ENCODE measurements around the gene MCM6.
"Not testable (repeated sequence)": the region's sequence is repeated elsewhere in the genome, so short reads cannot be mapped to it uniquely, and the experiment has no call there.

MCM6 gene

GRCh38 chr2:135818937-135819610, 57.2 kb downstream of the MCM6 start:
- peak; percentile 59 for DNase-seq

DNA sequence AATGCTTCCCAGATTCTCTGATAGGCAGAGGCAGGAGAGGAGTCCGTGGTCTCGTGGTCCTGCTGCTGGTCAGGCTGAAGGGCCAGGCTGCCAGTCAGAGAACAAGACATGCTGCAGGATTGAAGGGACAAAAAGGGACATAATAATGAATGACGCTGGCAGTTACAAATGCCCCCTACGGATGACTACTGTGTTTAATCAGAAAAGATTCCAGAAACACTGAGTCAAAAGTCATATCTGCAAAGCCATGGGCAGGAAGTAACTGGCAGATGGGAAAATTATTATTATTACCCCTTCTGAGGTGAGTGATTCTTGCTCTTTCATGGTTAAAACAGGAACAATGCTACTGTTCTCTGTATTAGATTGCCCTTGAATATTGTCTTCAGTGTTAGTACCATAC, 58.3 kb downstream of the MCM6 start:
- DNase-seq: no peak

- no peak for DNase-seq
These were observed 58.8 kb downstream of the MCM6 start for GRCh38 chr2:135817466-135817865.

GRCh38 chr2:135815269-135815668, 61.0 kb downstream of the MCM6 start:
- DNase-seq: no peak

- no peak for DNase-seq
These were observed 63.2 kb downstream of the MCM6 start for GRCh38 chr2:135812907-135813511.

DNA sequence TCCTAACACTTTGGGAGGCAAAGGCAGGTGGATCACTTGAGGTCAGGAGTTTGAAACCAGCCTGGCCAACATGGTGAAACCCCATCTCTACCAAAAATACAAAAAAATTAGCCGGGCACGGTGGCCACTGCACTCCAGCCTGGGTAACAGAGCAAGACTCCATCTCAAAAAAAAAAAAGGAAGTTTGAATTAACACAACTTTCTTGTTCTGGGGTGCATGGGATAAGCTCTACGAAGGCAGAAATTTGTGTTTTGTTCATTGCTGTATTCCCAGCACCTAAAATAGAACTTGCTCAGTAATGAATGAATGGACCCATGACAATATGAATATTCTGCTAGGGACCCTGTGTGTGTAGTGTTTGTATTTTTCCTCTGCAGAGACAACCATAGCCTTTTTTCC, 68.4 kb downstream of the MCM6 start:
- not testable (repeated sequence) for DNase-seq

DNA sequence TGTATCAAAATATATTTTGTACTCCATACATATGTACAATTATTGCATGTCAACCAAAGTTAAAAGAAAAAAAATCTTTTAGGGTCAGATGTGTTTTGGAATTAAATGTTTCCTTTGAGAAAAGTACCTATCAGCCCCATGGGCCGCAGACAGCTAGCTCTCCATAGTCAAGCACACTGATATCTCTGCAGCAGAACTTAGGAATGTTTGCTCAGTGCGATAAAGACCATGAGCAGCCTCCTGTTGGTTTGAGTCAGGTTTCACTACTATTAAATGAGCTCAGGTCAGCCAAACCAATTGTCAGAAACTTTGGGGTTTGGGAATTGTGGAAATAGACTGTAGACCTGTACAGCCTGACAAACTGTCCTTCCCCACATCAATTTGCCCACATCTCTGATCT, 73.0 kb downstream of the MCM6 start:
- DNase-seq: no peak

- DNase-seq: no peak
These were observed 73.9 kb downstream of the MCM6 start for GRCh38 chr2:135802350-135802749.

GRCh38 chr2:135800513-135801460, 75.5 kb downstream of the MCM6 start:
- DNase-seq: no peak

GRCh38 chr2:135799738-135800137, 76.5 kb downstream of the MCM6 start:
- DNase-seq: no peak

DNA sequence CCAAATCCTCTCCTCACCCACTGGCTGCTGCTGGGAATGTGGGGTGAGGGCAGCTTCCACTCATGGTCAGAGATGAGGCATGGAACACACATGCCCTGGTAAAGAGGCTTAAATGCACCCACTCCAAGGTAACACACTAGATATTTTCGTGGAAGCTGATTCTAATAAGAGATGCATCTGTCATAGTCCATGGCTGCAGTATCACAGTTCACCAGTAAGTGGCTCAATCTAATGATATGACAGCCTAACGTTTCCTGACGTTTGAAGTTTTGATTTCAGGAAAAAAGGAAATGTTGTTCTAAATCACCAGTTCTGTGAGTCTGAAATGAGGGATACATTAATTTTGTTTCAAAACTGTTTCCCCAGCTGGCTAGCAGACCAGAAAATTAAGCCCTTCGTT, 77.5 kb downstream of the MCM6 start:
- DNase-seq: peak; percentile 43

GRCh38 chr2:135798275-135798705, 78.0 kb downstream of the MCM6 start:
- no peak for DNase-seq

- DNase-seq: peak; percentile 91
These were observed 78.6 kb downstream of the MCM6 start for GRCh38 chr2:135797497-135798274.

DNA sequence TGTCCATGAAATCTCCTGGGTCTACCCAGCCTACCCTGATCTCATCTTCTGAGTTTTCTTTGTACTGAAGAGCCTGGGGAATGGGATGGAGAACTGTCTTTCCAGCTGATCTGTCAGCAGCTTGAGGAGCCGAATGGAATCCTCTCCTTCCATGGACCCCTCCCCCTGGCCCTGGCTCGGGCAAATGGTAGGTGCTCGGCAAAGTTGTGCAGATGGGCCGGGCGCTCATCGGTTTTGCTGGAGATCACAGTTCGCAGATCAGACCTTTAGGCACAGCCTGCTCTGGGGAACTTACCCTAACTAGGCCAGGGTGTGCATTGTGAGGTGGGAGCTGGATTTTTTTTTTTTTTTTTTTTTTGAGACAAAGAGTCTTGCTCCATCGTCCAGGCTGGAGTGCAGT, 79.6 kb downstream of the MCM6 start:
- no peak for DNase-seq

- not testable (repeated sequence) for DNase-seq
These were observed 80.6 kb downstream of the MCM6 start for GRCh38 chr2:135795641-135796040.

DNA sequence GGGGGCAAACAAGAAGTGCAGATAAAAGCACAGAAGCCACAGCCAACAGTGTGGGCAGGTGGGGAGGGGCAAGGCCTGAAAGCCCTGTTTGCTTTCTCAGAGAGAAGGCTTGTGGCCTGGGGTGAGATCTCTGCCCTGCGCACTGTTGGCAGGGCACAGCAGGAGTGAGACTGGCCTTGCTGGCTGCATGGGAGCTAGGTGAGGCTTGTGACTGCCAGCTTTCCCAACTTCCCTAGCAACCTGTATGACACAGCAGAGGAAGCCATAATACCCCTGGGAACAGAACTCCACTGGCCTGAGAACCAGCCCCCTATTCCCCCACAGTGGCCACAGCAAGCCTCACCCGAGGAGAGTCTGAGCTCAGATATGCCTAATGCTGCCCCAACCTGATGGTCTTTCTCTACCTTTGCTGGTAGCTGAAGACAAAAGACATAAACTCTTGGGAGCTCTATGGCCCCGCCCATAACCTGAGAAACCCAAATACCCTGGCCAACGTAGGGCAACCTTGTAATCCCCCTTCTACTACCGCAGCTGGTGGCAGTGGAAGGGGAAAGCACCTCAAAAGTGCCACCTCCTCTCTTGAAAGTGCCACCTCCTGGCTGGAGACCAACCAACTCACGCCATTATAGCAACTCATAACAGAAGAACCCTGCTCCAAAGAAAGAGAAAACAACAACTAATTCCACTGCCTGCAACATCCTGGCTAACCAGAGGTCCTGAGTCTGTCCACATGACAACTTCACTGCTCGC, 83.7 kb downstream of the MCM6 start:
- DNase-seq: peak; percentile 15

DNA sequence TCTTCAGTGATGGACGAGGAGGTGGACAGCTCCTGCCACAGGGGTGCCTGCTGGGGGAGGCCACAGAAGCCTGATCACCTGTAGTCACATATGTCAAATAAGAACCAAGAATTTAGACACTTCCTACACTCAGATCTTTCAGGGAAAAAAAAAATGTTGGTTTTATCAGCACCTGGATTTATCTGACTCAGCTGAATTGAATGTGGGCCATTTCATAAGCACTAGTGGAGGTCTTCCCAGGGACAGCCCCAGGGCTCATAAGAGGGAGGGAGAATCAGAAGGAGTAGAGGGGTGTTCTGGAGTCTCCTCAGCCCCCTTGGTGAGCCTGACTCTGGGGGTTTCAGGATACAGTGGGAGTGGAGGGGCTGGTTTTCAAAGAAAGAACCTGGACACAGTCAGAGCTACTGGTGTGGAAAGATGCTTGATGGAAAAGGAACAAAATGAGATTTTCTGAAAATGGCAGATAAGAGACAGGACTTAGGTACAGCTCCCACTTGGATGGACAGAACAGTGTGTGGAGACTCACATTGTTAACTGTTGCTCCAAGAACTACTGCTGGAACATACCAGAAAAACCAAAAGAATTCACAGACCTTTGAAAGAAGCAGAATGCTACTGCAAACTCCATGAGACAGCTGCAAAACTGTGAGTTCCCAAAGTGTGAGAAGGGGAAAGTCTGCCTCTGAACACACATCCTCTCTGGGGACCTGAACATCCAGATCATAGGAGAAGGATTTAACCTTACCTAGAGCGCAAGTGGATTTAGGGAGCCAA, 84.6 kb downstream of the MCM6 start:
- DNase-seq: no peak

- no peak for DNase-seq
These were observed 85.8 kb downstream of the MCM6 start for GRCh38 chr2:135790423-135790822.
